ENCODE data around the gene ZNF467.

The ZNF467 gene

GRCh38 chr7:149732111-149732561 lies 41.3 kb downstream of the ZNF467 start:
- no peak overlapping the region for H3K27ac ChIP-seq
- TF ChIP-seq CTCF (conservative IDR thresholded peaks at IDR 0.05; ENCODE audit: low read depth) = no peak
- CTCF ChIA-PET = interaction anchor here (1.5 kb wide), 1 partner anchor 10 kb away, joined by 13 read pairs; no protein-coding TSS in a partner anchor
- POLR2A ChIA-PET (ENCODE audit: low non-redundant PET) = no interaction called here
- DNase-seq (ENCODE audit: low spot score) = no peak

GRCh38 chr7:149731207-149731955 lies 42.0 kb downstream of the ZNF467 start:
- ChIA-PET POLR2A (ENCODE audit: low non-redundant PET) (no interaction called here), CTCF (interaction anchor here (1.5 kb wide), 1 partner anchor 11 kb away, joined by 13 read pairs; no protein-coding TSS in a partner anchor)
- no peak for DNase-seq (ENCODE audit: low spot score)
- TF ChIP-seq CTCF (conservative IDR thresholded peaks at IDR 0.05; ENCODE audit: low read depth) = no peak
- no peak overlapping the region for H3K27ac ChIP-seq

GRCh38 chr7:149729983-149730801 lies 43.2 kb downstream of the ZNF467 start:
- no peak for DNase-seq (ENCODE audit: low spot score)
- no peak for TF ChIP-seq CTCF (conservative IDR thresholded peaks at IDR 0.05; ENCODE audit: low read depth)
- H3K27ac ChIP-seq = no peak overlapping the region
- POLR2A ChIA-PET (ENCODE audit: low non-redundant PET) = no interaction called here
- CTCF ChIA-PET = interaction anchor here (1.2 kb wide), 1 partner anchor 12 kb away, joined by 3 read pairs; no protein-coding TSS in a partner anchor

GRCh38 chr7:149729586-149729982 lies 43.8 kb downstream of the ZNF467 start:
- H3K27ac ChIP-seq = no peak overlapping the region
- ChIA-PET CTCF (interaction anchor here (0.6 to 1.2 kb wide), 2 partner anchors 13 to 229 kb away, joined by 3 to 4 read pairs; no protein-coding TSS in a partner anchor), POLR2A (ENCODE audit: low non-redundant PET) (no interaction called here)
- TF ChIP-seq CTCF (conservative IDR thresholded peaks at IDR 0.05; ENCODE audit: low read depth) = no peak
- no peak for DNase-seq (ENCODE audit: low spot score)

GRCh38 chr7:149728491-149729375 lies 44.7 kb downstream of the ZNF467 start:
- ChIA-PET POLR2A (ENCODE audit: low non-redundant PET) (no interaction called here), CTCF (interaction anchor here (0.6 to 1.2 kb wide), 2 partner anchors 14 to 228 kb away, joined by 3 to 4 read pairs; no protein-coding TSS in a partner anchor)
- TF ChIP-seq CTCF (conservative IDR thresholded peaks at IDR 0.05; ENCODE audit: low read depth) = no peak
- DNase-seq (ENCODE audit: low spot score) = no peak
- H3K27ac ChIP-seq = no peak overlapping the region
